ENCODE data around the gene TLCD4. TPM values are rescaled to one million over a fixed set of nuclear protein-coding genes. Genes with fewer than 3 reads are reported as not detected.

The TLCD4 gene
- total RNA-seq, 1 experiment from 2014 or later = 12.1 TPM

DNA sequence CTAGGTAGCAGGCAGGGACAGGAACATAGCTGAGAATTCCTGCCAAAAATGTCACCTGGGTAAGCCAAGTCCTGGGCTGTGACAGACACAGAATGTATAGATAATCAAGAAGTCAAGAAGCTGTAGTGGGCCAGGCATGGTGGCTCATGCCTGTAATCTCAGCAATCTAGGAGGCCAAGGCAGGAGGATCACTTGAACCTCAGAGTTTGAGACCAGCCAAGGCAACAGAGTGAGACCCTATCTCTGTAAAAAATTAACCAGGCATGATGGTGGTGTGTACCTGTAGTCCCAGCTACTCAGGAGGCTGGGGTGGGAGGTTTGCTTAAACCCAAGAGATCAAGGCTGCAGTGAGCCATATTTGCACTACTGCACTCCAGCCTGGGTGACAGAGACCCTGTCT, 41.1 kb upstream of the TLCD4 start:
- Histone ChIP-seq H3K36me3 (ENCODE audit: control insufficient read depth in 1 of 2, insufficient read depth in 2 of 2, low read length in 2 of 2) (no peaks in the 10 kb centered on the region), H3K9ac (ENCODE audit: low read length) (no peak overlapping the region), H3K27ac (ENCODE audit: low read depth, low read length) (no peak overlapping the region), H3K4me3 (replicated peaks in 1 of 2; ENCODE audit: low read depth in 1 of 2, low read length in 2 of 2) (no peak overlapping the region), H3K79me2 (ENCODE audit: insufficient read depth, low read length) (no peaks in the 10 kb centered on the region), H3K9me2 (ENCODE audit: insufficient read depth) (no peaks in the 10 kb centered on the region), H3K27me3 (ENCODE audit: insufficient read depth, low read length) (no peaks in the 10 kb centered on the region), H3K4me2 (ENCODE audit: low read length) (no peak overlapping the region), H3K4me1 (ENCODE audit: control insufficient read depth in 1 of 2, insufficient read depth in 2 of 2, low read length in 2 of 2) (peaks cover 0 to 12% of the 10 kb centered on the region in 2 experiments; a peak in 2 of 4 replicates), H2AFZ (ENCODE audit: low read depth, low read length, poor library complexity, severe bottlenecking) (no peak overlapping the region), H4K20me1 (ENCODE audit: insufficient read depth) (no peaks in the 10 kb centered on the region), H3K9me3 (ENCODE audit: control insufficient read depth in 1 of 2, insufficient read depth in 1 of 2, low read depth in 1 of 2, low read length in 2 of 2) (no peaks in the 10 kb centered on the region)
- ChIA-PET CTCF (interaction anchor here (1.2 kb wide), 1 partner anchor 8 kb away, joined by 4 read pairs; no protein-coding TSS in a partner anchor), POLR2A (no interaction called here), RAD21 (ENCODE audit: low non-redundant PET in 1 of 2, low total read pairs in 2 of 2, uncharacterized antibody in 2 of 2, unreplicated experiment in 2 of 2) (no interaction called here)
- no TSS peak for BruUV-seq (replicated peaks)
- DNase-seq (ENCODE audit: low read depth, low spot score) = no peak
- intact Hi-C loops (cut with micrococcal nuclease) = no loop called here
- TF ChIP-seq JUND (IDR thresholded peaks at IDR 0.05) = no peak
- no peak for ATAC-seq

- no peaks in the 10 kb centered on the region for H3K27me3 ChIP-seq (ENCODE audit: insufficient read depth, low read length)
- no peak overlapping the region for H3K27ac ChIP-seq (ENCODE audit: low read depth, low read length)
- POLR2A ChIA-PET = no interaction called here
- no peak overlapping the region for H3K9ac ChIP-seq (ENCODE audit: low read length)
- H3K9me2 ChIP-seq (ENCODE audit: insufficient read depth) = no peaks in the 10 kb centered on the region
- no peaks in the 10 kb centered on the region for H3K9me3 ChIP-seq (ENCODE audit: control insufficient read depth in 1 of 2, insufficient read depth in 1 of 2, low read depth in 1 of 2, low read length in 2 of 2)
- RAD21 ChIA-PET (ENCODE audit: low non-redundant PET in 1 of 2, low total read pairs in 2 of 2, uncharacterized antibody in 2 of 2, unreplicated experiment in 2 of 2) = no interaction called here
- H3K36me3 ChIP-seq (ENCODE audit: control insufficient read depth in 1 of 2, insufficient read depth in 2 of 2, low read length in 2 of 2) = no peaks in the 10 kb centered on the region
- DNase-seq (ENCODE audit: low read depth, low spot score) (no peak), ATAC-seq (no peak)
- TF ChIP-seq ATF3 (IDR thresholded peaks at IDR 0.05) = no peak
- TF ChIP-seq SIN3A (IDR thresholded peaks at IDR 0.05; ENCODE audit: low read depth) = no peak
- no peak for TF ChIP-seq EGR1 (IDR thresholded peaks at IDR 0.05; ENCODE audit: low read depth)
- no peak for TF ChIP-seq SRF (IDR thresholded peaks at IDR 0.05; ENCODE audit: low read depth)
- no peak for TF ChIP-seq CBX3 (IDR thresholded peaks at IDR 0.05; ENCODE audit: low read depth)
- TF ChIP-seq POLR2AphosphoS5 (IDR thresholded peaks at IDR 0.05; ENCODE audit: low read depth, low read length) = no peak
- TF ChIP-seq, protein P1, sequence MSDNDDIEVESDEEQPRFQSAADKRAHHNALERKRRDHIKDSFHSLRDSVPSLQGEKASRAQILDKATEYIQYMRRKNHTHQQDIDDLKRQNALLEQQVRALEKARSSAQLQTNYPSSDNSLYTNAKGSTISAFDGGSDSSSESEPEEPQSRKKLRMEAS (IDR thresholded peaks at IDR 0.05) = no peak
- no peak overlapping the region for H3K4me2 ChIP-seq (ENCODE audit: low read length)
- intact Hi-C loops (cut with micrococcal nuclease) = no loop called here
- H4K20me1 ChIP-seq (ENCODE audit: insufficient read depth) = no peaks in the 10 kb centered on the region
- CTCF ChIA-PET = no interaction called here
- H3K4me1 ChIP-seq (ENCODE audit: control insufficient read depth in 1 of 2, insufficient read depth in 2 of 2, low read length in 2 of 2) = 0 out of 4 replicates have a peak, but pooled peaks cover 0 to 5% of the 10 kb centered on the region in 2 experiments
- H3K4me3 ChIP-seq (replicated peaks in 1 of 2; ENCODE audit: low read depth in 1 of 2, low read length in 2 of 2) = no peak overlapping the region
- BruUV-seq (replicated peaks) = no TSS peak
- H2AFZ ChIP-seq (ENCODE audit: low read depth, low read length, poor library complexity, severe bottlenecking) = no peak overlapping the region
- no peaks in the 10 kb centered on the region for H3K79me2 ChIP-seq (ENCODE audit: insufficient read depth, low read length)
Measured at GRCh38 chr1:95080446-95080845, 36.7 kb upstream of the TLCD4 start.
